GM23248 (cell line): Measurements from ENCODE around the gene FBN3. TPM values are rescaled to one million over a fixed set of nuclear protein-coding genes. Genes with fewer than 3 reads are reported as not detected.

ENCODE experiments used
- DNase-seq: peaks from one replicate; pipeline ENCODE4 v3.0.0-alpha.2; 2015
- H2AFZ ChIP-seq: fragments of 200-600 bp; sonication (generic); 2 replicates; pipeline ENCODE4 v1.6.1; 2016; ENCODE audit warnings: antibody characterized with exemption
- H3F3A ChIP-seq: fragments of 200-600 bp; sonication (generic); 2 replicates; pipeline ENCODE4 v1.6.1; 2016; ENCODE audit warnings: mild to moderate bottlenecking, antibody characterized with exemption, mixed run types; ENCODE audit not compliant: insufficient read depth
- H3K27ac ChIP-seq: fragments of 200-600 bp; sonication (generic); 2 replicates; pipeline ENCODE4 v1.5.1; 2016; ENCODE audit warnings: mild to moderate bottlenecking
- H3K27me3 ChIP-seq: fragments of 200-600 bp; sonication (generic); replicated peaks from 2 replicates; pipeline ENCODE4 v1.6.1; 2016; ENCODE audit warnings: mild to moderate bottlenecking; ENCODE audit not compliant: insufficient read depth
- H3K36me3 ChIP-seq: fragments of 200-600 bp; sonication (generic); 2 replicates; pipeline ENCODE4 v1.6.1; 2016; ENCODE audit warnings: low read depth, mild to moderate bottlenecking
- H3K4me1 ChIP-seq: fragments of 200-600 bp; sonication (generic); 2 replicates; pipeline ENCODE4 v1.6.1; 2016; ENCODE audit warnings: mild to moderate bottlenecking; ENCODE audit not compliant: insufficient read depth
- H3K4me2 ChIP-seq: fragments of 200-600 bp; sonication (generic); one replicate; pipeline ENCODE4 v1.6.1; 2016; ENCODE audit warnings: mild to moderate bottlenecking; ENCODE audit not compliant: unreplicated experiment
- H3K4me3 ChIP-seq: fragments of 200-600 bp; sonication (generic); 2 replicates; pipeline ENCODE4 v1.5.1; 2016; ENCODE audit warnings: mild to moderate bottlenecking
- H3K79me2 ChIP-seq: fragments of 200-600 bp; sonication (generic); 2 replicates; pipeline ENCODE4 v1.6.1; 2016; ENCODE audit warnings: mild to moderate bottlenecking; ENCODE audit not compliant: insufficient read depth
- H3K9ac ChIP-seq: fragments of 200-600 bp; sonication (generic); 2 replicates; pipeline ENCODE4 v1.6.1; 2016; ENCODE audit warnings: mild to moderate bottlenecking
- H3K9me2 ChIP-seq: fragments of 200-600 bp; sonication (generic); 2 replicates; pipeline ENCODE4 v1.6.1; 2016; ENCODE audit warnings: mixed run types, mild to moderate bottlenecking, moderate library complexity; ENCODE audit not compliant: insufficient read depth
- H3K9me3 ChIP-seq: fragments of 200-600 bp; sonication (generic); one replicate; pipeline ENCODE4 v1.6.1; 2017; ENCODE audit warnings: low read depth
- H4K20me1 ChIP-seq: fragments of 200-600 bp; sonication (generic); 2 replicates; pipeline ENCODE4 v1.6.0; 2016; ENCODE audit not compliant: insufficient read depth
- EZH2 ChIP-seq: fragments of 200-600 bp; sonication (generic); IDR thresholded peaks from 2 replicates; pipeline ENCODE4 v1.6.1; 2018; ENCODE audit warnings: antibody characterized with exemption, mild to moderate bottlenecking; ENCODE audit not compliant: insufficient read depth, poor library complexity, severe bottlenecking
- EZH2phosphoT487 ChIP-seq: fragments of 200-600 bp; sonication (generic); IDR thresholded peaks from 2 replicates; pipeline ENCODE4 v1.6.1; 2018; ENCODE audit warnings: antibody characterized with exemption, moderate library complexity, mild to moderate bottlenecking, low read depth; ENCODE audit not compliant: insufficient read depth
- WGBS, 2 experiments: methylation state at CpG; one replicate each; pipeline ENCODE4 v1.1.6; 2015 to 2017; ENCODE audit warnings: low lambda C conversion rate in 2 of 2, low coverage in 1 of 2; ENCODE audit errors: missing lambda C conversion rate in 2 of 2; 5-methylcytosine and 5-hydroxymethylcytosine counted together
- in situ Hi-C: fragments of 300-500 bp; cut with MboI; formaldehyde crosslinking; loops from 2 replicates; pipeline ENCODE4 v1.15.0; 2020
- polyA plus RNA-seq: library from polyadenylated mRNA; unstranded; fragments of >200 nt; fragmentation: Nextera tagmentation; extraction: Ambion mirVana; gene quantifications from 2 replicates; pipeline ENCODE4 v1.2.1, GENCODE V29; 2016
- total RNA-seq: library from RNA; depleted of rRNA; stranded (reverse); fragments of >200 nt; shearing (Covaris generic); gene quantifications from 2 replicates; pipeline ENCODE4 v1.2.3, GENCODE V29; 2014

The FBN3 gene
- total and polyA plus RNA-seq, 2 experiments from 2014 or later = not detected

DNA sequence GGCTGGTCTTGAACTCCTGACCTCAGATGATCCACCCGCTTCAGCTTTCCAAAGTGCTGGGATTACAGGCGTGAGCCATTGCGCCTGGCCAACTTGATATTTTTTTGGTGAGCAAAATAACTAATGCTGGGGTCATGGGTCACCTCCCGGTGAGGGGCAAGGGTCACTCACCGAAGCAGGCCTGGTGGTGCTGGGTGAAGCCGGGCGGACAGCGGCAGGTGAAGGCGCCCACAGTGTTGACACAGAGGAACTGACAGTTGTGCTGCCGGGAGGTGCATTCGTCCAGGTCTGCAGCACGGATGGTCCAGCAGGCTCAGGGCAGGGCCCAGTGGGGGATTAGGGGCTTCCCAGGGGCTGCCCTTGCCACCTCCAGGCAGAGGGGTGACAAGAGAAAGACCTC is 68.6 kb downstream of the FBN3 start:
- Histone ChIP-seq H2AFZ (no peak overlapping the region), H3K9me3 (no peaks in the 10 kb centered on the region), H3F3A (no peaks in the 10 kb centered on the region), H4K20me1 (no peaks in the 10 kb centered on the region), H3K27ac (no peak overlapping the region), H3K9me2 (no peaks in the 10 kb centered on the region), H3K4me2 (no peak overlapping the region), H3K4me1 (no peaks in the 10 kb centered on the region), H3K36me3 (no peaks in the 10 kb centered on the region), H3K79me2 (no peaks in the 10 kb centered on the region), H3K4me3 (no peak overlapping the region), H3K27me3 (no peaks in the 10 kb centered on the region), H3K9ac (no peak overlapping the region)
- TF ChIP-seq EZH2phosphoT487 (no peak), EZH2 (no peak)
- in situ Hi-C loops = no loop called here
- no peak for DNase-seq
- 70 to 89% methylated on average over 10 to 12 of the region's 12 CpGs for WGBS, 2 experiments

DNA sequence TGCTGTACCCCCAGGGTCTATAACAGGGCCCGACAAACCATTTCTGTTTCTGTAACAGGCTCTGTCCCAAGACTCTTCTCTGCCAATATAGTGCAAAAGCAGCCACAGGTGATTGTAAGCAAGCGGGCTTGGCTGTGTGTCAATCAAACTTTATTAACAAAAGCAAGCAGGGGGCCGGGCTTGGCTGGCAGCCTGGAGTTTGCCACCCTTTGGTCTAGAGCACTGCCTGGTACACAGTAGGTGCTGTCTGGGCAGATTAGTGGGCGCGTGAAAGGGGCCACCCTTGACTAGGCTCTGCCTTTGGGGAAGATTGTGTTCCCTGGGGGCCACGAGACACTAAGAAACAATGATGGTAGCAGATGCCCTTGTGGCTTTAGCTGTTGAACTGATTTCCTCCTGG is 69.4 kb downstream of the FBN3 start:
- Histone ChIP-seq H2AFZ (no peak overlapping the region), H3K79me2 (no peaks in the 10 kb centered on the region), H3K9me2 (no peaks in the 10 kb centered on the region), H3F3A (no peaks in the 10 kb centered on the region), H3K9me3 (no peaks in the 10 kb centered on the region), H3K36me3 (no peaks in the 10 kb centered on the region), H3K4me2 (no peak overlapping the region), H4K20me1 (no peaks in the 10 kb centered on the region), H3K27me3 (no peaks in the 10 kb centered on the region), H3K4me3 (no peak overlapping the region), H3K27ac (no peak overlapping the region), H3K4me1 (no peaks in the 10 kb centered on the region), H3K9ac (no peak overlapping the region)
- 54 to 60% methylated on average over 6 of the region's 6 CpGs for WGBS, 2 experiments
- in situ Hi-C loops = no loop called here
- TF ChIP-seq EZH2 = no peak
- no peak for TF ChIP-seq EZH2phosphoT487
- no peak for DNase-seq

- Histone ChIP-seq H3K9me2 (no peaks in the 10 kb centered on the region), H3F3A (no peaks in the 10 kb centered on the region), H3K27me3 (no peaks in the 10 kb centered on the region), H3K36me3 (no peaks in the 10 kb centered on the region), H3K27ac (no peak overlapping the region), H4K20me1 (no peaks in the 10 kb centered on the region), H3K4me1 (no peaks in the 10 kb centered on the region), H3K9me3 (no peaks in the 10 kb centered on the region), H3K9ac (no peak overlapping the region), H3K4me3 (no peak overlapping the region), H3K4me2 (no peak overlapping the region), H2AFZ (no peak overlapping the region), H3K79me2 (no peaks in the 10 kb centered on the region)
- TF ChIP-seq EZH2 (no peak), EZH2phosphoT487 (no peak)
- in situ Hi-C loops = no loop called here
- WGBS, 2 experiments = 55 to 62% methylated on average over 13 of the region's 13 CpGs
- DNase-seq = peak; percentile 19
These were observed 74.0 kb downstream of the FBN3 start for GRCh38 chr19:8075158-8076074.

- in situ Hi-C loops = no loop called here
- Histone ChIP-seq H3K9me3 (no peaks in the 10 kb centered on the region), H3F3A (no peaks in the 10 kb centered on the region), H2AFZ (no peak overlapping the region), H3K4me1 (no peaks in the 10 kb centered on the region), H3K79me2 (no peaks in the 10 kb centered on the region), H3K27me3 (no peaks in the 10 kb centered on the region), H3K27ac (no peak overlapping the region), H3K4me3 (no peak overlapping the region), H3K4me2 (no peak overlapping the region), H4K20me1 (no peaks in the 10 kb centered on the region), H3K9me2 (no peaks in the 10 kb centered on the region), H3K9ac (no peak overlapping the region), H3K36me3 (no peaks in the 10 kb centered on the region)
- 20 to 21% methylated on average over 1 of the region's 1 CpG for WGBS, 2 experiments
- TF ChIP-seq EZH2phosphoT487 (no peak), EZH2 (no peak)
- no peak for DNase-seq
These were observed 74.9 kb downstream of the FBN3 start for GRCh38 chr19:8074501-8074900.
